ENCODE results near the gene SLC16A5.

Gene SLC16A5

GRCh38 chr17:75105126-75106080 is 17.6 kb downstream of the SLC16A5 start:
- DNase-seq (ENCODE audit: low spot score) = peak; percentile 76
- peak; percentile 51 for TF ChIP-seq CTCF (IDR thresholded peaks at IDR 0.05; ENCODE audit: borderline replicate concordance, control extremely low read depth, extremely low read depth, insufficient read depth, missing control alignments)
- in situ Hi-C loops (cut with MboI; ENCODE audit: low sequenced_read_pairs, unreplicated experiment) = no loop called here

GRCh38 chr17:75108193-75108592 is 20.4 kb downstream of the SLC16A5 start:
- TF ChIP-seq CTCF (IDR thresholded peaks at IDR 0.05; ENCODE audit: borderline replicate concordance, control extremely low read depth, extremely low read depth, insufficient read depth, missing control alignments) = no peak
- DNase-seq (ENCODE audit: low spot score) = no peak
- in situ Hi-C loops (cut with MboI; ENCODE audit: low sequenced_read_pairs, unreplicated experiment) = no loop called here

- no peak for DNase-seq (ENCODE audit: low spot score)
- TF ChIP-seq CTCF (IDR thresholded peaks at IDR 0.05; ENCODE audit: borderline replicate concordance, control extremely low read depth, extremely low read depth, insufficient read depth, missing control alignments) = no peak
- in situ Hi-C loops (cut with MboI; ENCODE audit: low sequenced_read_pairs, unreplicated experiment) = no loop called here
Measured at GRCh38 chr17:75109046-75109406, 21.3 kb downstream of the SLC16A5 start.

- TF ChIP-seq CTCF (IDR thresholded peaks at IDR 0.05; ENCODE audit: borderline replicate concordance, control extremely low read depth, extremely low read depth, insufficient read depth, missing control alignments) = no peak
- peak; percentile 98 for DNase-seq (ENCODE audit: low spot score)
- in situ Hi-C loops (cut with MboI; ENCODE audit: low sequenced_read_pairs, unreplicated experiment) = no loop called here
Measured at GRCh38 chr17:75109407-75110233, 21.9 kb downstream of the SLC16A5 start, which contains the start of gene ARMC7. Gene ARMC7, plus strand, starts transcription at chr17:75109969. Its CDS starts 320 bp downstream, at chr17:75110289.

- DNase-seq (ENCODE audit: low spot score) = no peak
- no peak for TF ChIP-seq CTCF (IDR thresholded peaks at IDR 0.05; ENCODE audit: borderline replicate concordance, control extremely low read depth, extremely low read depth, insufficient read depth, missing control alignments)
- in situ Hi-C loops (cut with MboI; ENCODE audit: low sequenced_read_pairs, unreplicated experiment) = no loop called here
Measured at GRCh38 chr17:75110234-75110937, 22.6 kb downstream of the SLC16A5 start.

GRCh38 chr17:75111777-75112335 is 24.1 kb downstream of the SLC16A5 start:
- in situ Hi-C loops (cut with MboI; ENCODE audit: low sequenced_read_pairs, unreplicated experiment) = no loop called here
- no peak for DNase-seq (ENCODE audit: low spot score)

More at GRCh38 chr17:75111777-75112335, 24.1 kb downstream of the SLC16A5 start:
- no peak for TF ChIP-seq CTCF (IDR thresholded peaks at IDR 0.05; ENCODE audit: borderline replicate concordance, control extremely low read depth, extremely low read depth, insufficient read depth, missing control alignments)
